ENCODE measurements around the gene ZBED6.

GRCh38 chr1:203771901-203772301, 23.5 kb upstream of the ZBED6 start:
- TF ChIP-seq CTCF (IDR thresholded peaks at IDR 0.05; ENCODE audit: low read depth, low read length, poor library complexity, severe bottlenecking) (no peak), EZH2phosphoT487 (IDR thresholded peaks at IDR 0.05; ENCODE audit: borderline replicate concordance, low read length) (no peak)
